Measurements from ENCODE around the gene DEGS1.

DNA sequence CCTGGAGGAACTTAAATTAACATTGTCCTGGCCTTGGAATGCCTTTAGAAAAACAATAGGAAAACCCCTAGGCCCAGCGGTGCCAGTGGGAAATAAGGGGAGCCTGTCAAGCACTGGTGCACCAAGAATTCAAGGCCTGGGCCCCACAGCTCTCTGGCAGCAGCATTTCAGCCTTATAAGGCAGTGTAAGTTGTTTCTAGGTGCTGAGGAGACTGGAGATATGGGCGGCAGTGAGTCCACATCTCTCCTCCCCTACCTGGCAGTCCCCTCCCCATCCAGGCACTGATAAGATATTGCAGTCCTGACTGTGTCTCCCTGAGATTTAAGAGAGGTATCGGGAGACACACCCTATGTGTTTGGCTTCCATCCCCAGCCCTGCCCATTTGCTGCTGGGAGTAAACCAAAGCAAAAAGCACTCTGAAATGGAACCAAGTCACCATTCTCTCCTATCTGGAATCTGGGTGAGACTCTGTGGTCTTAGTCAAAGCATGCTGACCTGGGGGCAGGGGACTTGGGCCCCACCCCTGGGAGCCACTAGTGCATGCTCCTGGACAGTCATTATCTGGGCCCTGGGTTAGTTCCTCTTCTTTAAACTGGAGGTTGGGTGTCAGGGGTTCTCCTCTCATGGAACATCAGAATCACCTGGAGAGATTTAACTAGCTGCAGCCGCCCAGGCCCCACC is 30.5 kb downstream of the DEGS1 start:
- TF ChIP-seq POLR2A (IDR thresholded peaks at IDR 0.05) = no peak
- TF ChIP-seq, protein P1, sequence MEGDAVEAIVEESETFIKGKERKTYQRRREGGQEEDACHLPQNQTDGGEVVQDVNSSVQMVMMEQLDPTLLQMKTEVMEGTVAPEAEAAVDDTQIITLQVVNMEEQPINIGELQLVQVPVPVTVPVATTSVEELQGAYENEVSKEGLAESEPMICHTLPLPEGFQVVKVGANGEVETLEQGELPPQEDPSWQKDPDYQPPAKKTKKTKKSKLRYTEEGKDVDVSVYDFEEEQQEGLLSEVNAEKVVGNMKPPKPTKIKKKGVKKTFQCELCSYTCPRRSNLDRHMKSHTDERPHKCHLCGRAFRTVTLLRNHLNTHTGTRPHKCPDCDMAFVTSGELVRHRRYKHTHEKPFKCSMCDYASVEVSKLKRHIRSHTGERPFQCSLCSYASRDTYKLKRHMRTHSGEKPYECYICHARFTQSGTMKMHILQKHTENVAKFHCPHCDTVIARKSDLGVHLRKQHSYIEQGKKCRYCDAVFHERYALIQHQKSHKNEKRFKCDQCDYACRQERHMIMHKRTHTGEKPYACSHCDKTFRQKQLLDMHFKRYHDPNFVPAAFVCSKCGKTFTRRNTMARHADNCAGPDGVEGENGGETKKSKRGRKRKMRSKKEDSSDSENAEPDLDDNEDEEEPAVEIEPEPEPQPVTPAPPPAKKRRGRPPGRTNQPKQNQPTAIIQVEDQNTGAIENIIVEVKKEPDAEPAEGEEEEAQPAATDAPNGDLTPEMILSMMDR (IDR thresholded peaks at IDR 0.05) = no peak
